ENCODE data around the gene TUBB2B.
A peak's percentile ranks its signal among the peaks of the same experiment; 100 is the strongest.

Gene TUBB2B

GRCh38 chr6:3258720-3259490 is 31.5 kb upstream of the TUBB2B start, which contains the start of gene PSMG4:
Gene PSMG4, plus strand, starts transcription at chr6:3258947. Its CDS starts 76 bp downstream, at chr6:3259023.
- no peak for DNase-seq (ENCODE audit: low read depth)
- peak within 1 kb of the TSS; percentile 63 for H3K4me3 ChIP-seq (ENCODE audit: low read depth, low read length)
- no peak for TF ChIP-seq CTCF (IDR thresholded peaks at IDR 0.05; ENCODE audit: low read depth, low read length, missing control alignments)

- no peak for TF ChIP-seq CTCF (IDR thresholded peaks at IDR 0.05; ENCODE audit: low read depth, low read length, missing control alignments)
- DNase-seq (ENCODE audit: low read depth): no peak
- H3K4me3 ChIP-seq (ENCODE audit: low read depth, low read length): peak overlapping the region; percentile 63
These were observed 30.7 kb upstream of the TUBB2B start for GRCh38 chr6:3258201-3258600.

- no peak for TF ChIP-seq CTCF (IDR thresholded peaks at IDR 0.05; ENCODE audit: low read depth, low read length, missing control alignments)
- DNase-seq (ENCODE audit: low read depth): no peak
- no peak overlapping the region for H3K4me3 ChIP-seq (ENCODE audit: low read depth, low read length)
These were observed 26.1 kb upstream of the TUBB2B start for GRCh38 chr6:3253597-3253961.

- no peak for DNase-seq (ENCODE audit: low read depth)
- no peak overlapping the region for H3K4me3 ChIP-seq (ENCODE audit: low read depth, low read length)
- no peak for TF ChIP-seq CTCF (IDR thresholded peaks at IDR 0.05; ENCODE audit: low read depth, low read length, missing control alignments)
These were observed 25.6 kb upstream of the TUBB2B start for GRCh38 chr6:3252861-3253596.

GRCh38 chr6:3252369-3252768 is 24.9 kb upstream of the TUBB2B start:
- no peak for TF ChIP-seq CTCF (IDR thresholded peaks at IDR 0.05; ENCODE audit: low read depth, low read length, missing control alignments)
- DNase-seq (ENCODE audit: low read depth): no peak
- no peak overlapping the region for H3K4me3 ChIP-seq (ENCODE audit: low read depth, low read length)

GRCh38 chr6:3251462-3252314 is 24.2 kb upstream of the TUBB2B start:
- TF ChIP-seq CTCF (IDR thresholded peaks at IDR 0.05; ENCODE audit: low read depth, low read length, missing control alignments): peak; percentile 97
- no peak for DNase-seq (ENCODE audit: low read depth)
- H3K4me3 ChIP-seq (ENCODE audit: low read depth, low read length): no peak overlapping the region

Data from GM12864 (cell line).